Smooth muscle cell (in vitro differentiated cells): ENCODE results near the gene MED13L. TPM values are rescaled to one million over a fixed set of nuclear protein-coding genes. Genes with fewer than 3 reads are reported as not detected.

Experiments used
- DNase-seq: peaks from one replicate; lab custom pipeline; 2025; ENCODE audit not compliant: unreplicated experiment; lab: John Stamatoyannopoulos, UW
- H2AFZ ChIP-seq: fragments of 200-600 bp; sonication (generic); 2 replicates; pipeline ENCODE4 v1.6.0; 2016; ENCODE audit warnings: antibody characterized with exemption, low read depth, mild to moderate bottlenecking
- H3F3A ChIP-seq: fragments of 200-600 bp; sonication (generic); 2 replicates; pipeline ENCODE4 v1.6.0; 2017; ENCODE audit warnings: antibody characterized with exemption, low read depth
- H3K27ac ChIP-seq: fragments of 200-600 bp; sonication (generic); 2 replicates; pipeline ENCODE4 v1.5.1; 2016; ENCODE audit warnings: low read depth, mild to moderate bottlenecking
- H3K27me3 ChIP-seq: fragments of 200-600 bp; sonication (generic); 2 replicates; pipeline ENCODE4 v1.6.1; 2016; ENCODE audit warnings: low read depth, mild to moderate bottlenecking
- H3K36me3 ChIP-seq: fragments of 200-600 bp; sonication (generic); 2 replicates; pipeline ENCODE4 v1.5.1; 2016; ENCODE audit warnings: low read depth
- H3K4me1 ChIP-seq: fragments of 200-600 bp; sonication (generic); 2 replicates; pipeline ENCODE4 v1.5.1; 2016; ENCODE audit warnings: low read depth
- H3K4me2 ChIP-seq: fragments of 200-600 bp; sonication (generic); 2 replicates; pipeline ENCODE4 v1.6.0; 2016; ENCODE audit warnings: mild to moderate bottlenecking
- H3K4me3 ChIP-seq: fragments of 200-600 bp; sonication (generic); 2 replicates; pipeline ENCODE4 v1.5.1; 2016; ENCODE audit warnings: mild to moderate bottlenecking
- H3K79me2 ChIP-seq: fragments of 200-600 bp; sonication (generic); 2 replicates; pipeline ENCODE4 v1.6.0; 2016; ENCODE audit warnings: low read depth, mild to moderate bottlenecking
- H3K9ac ChIP-seq: fragments of 200-600 bp; sonication (generic); 2 replicates; pipeline ENCODE4 v1.6.0; 2016; ENCODE audit warnings: low read depth
- H3K9me3 ChIP-seq: fragments of 200-600 bp; sonication (generic); replicated peaks from 2 replicates; pipeline ENCODE4 v1.5.1; 2016; ENCODE audit warnings: low read depth
- H4K20me1 ChIP-seq: fragments of 200-600 bp; sonication (generic); 2 replicates; pipeline ENCODE4 v1.6.0; 2016; ENCODE audit warnings: low read depth
- CTCF ChIP-seq: fragments of 200-600 bp; sonication (generic); IDR thresholded peaks from 2 replicates; pipeline ENCODE4 v1.5.1; 2017; ENCODE audit warnings: borderline replicate concordance, mild to moderate bottlenecking, antibody characterized with exemption; ENCODE audit not compliant: insufficient read depth, poor library complexity, severe bottlenecking
- WGBS: methylation state at CpG from one replicate; pipeline ENCODE4 v1.1.7; 2016; ENCODE audit warnings: low lambda C conversion rate; 5-methylcytosine and 5-hydroxymethylcytosine counted together
- polyA plus RNA-seq: library from polyadenylated mRNA; unstranded; fragments of >200 nt; fragmentation: Nextera tagmentation; extraction: Ambion mirVana; gene quantifications from 2 replicates; pipeline ENCODE4 v1.2.1, GENCODE V29; 2016
- total RNA-seq: library from RNA; depleted of rRNA; stranded (reverse); fragments of >200 nt; gene quantifications from 2 replicates; pipeline ENCODE4 v1.2.3, GENCODE V29; 2014

The MED13L gene
- total and polyA plus RNA-seq, 2 experiments from 2014 or later, result 13.2 to 74.3 TPM

DNA sequence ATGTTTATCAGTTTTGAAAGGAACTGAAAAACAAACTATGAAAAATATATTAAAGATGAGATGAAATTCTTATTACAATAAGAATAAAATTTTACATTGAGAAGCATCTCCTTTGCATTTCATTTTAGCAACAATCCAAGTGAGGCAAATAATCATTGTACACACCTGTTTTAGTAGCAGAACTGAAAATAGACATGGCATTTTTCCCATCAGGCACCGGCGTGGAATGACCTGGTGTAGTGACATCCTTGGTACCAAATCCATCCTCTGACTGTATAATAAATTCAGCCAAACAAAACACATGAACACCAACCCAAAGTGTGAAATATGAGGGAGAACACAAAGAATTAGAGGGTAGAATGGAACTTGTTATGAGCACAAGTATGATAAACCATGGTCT lies 271.4 kb downstream of the MED13L start:
- no peak for DNase-seq

GRCh38 chr12:116002890-116003536 lies 274.5 kb downstream of the MED13L start:
- H3K9ac ChIP-seq, result no peak overlapping the region
- no peaks in the 10 kb centered on the region for H3F3A ChIP-seq
- no peak overlapping the region for H3K4me2 ChIP-seq
- H3K27ac ChIP-seq, result no peak overlapping the region
- H3K79me2 ChIP-seq, result no peaks in the 10 kb centered on the region
- no peak overlapping the region for H3K4me3 ChIP-seq
- peaks cover 27% of the 10 kb centered on the region for H4K20me1 ChIP-seq
- TF ChIP-seq CTCF, result no peak
- H3K9me3 ChIP-seq, result no peaks in the 10 kb centered on the region
- no peak overlapping the region for H2AFZ ChIP-seq
- H3K36me3 ChIP-seq, result peaks cover 12% of the 10 kb centered on the region
- 94% methylated on average over 6 of the region's 6 CpGs for WGBS
- no peak for DNase-seq
- no peaks in the 10 kb centered on the region for H3K4me1 ChIP-seq
- no peaks in the 10 kb centered on the region for H3K27me3 ChIP-seq

More for the DNA sequence above, 271.4 kb downstream of the MED13L start:
- Histone ChIP-seq H3K9me3 (no peaks in the 10 kb centered on the region), H3K9ac (no peak overlapping the region), H3K4me1 (no peaks in the 10 kb centered on the region), H3K27me3 (no peaks in the 10 kb centered on the region), H3K27ac (no peak overlapping the region), H2AFZ (no peak overlapping the region), H3K4me3 (no peak overlapping the region), H4K20me1 (peaks cover 19% of the 10 kb centered on the region), H3K79me2 (no peaks in the 10 kb centered on the region), H3K4me2 (no peak overlapping the region), H3K36me3 (peaks cover 14% of the 10 kb centered on the region), H3F3A (no peaks in the 10 kb centered on the region)
- TF ChIP-seq CTCF, result no peak
- 99% methylated on average over 2 of the region's 2 CpGs for WGBS

DNA sequence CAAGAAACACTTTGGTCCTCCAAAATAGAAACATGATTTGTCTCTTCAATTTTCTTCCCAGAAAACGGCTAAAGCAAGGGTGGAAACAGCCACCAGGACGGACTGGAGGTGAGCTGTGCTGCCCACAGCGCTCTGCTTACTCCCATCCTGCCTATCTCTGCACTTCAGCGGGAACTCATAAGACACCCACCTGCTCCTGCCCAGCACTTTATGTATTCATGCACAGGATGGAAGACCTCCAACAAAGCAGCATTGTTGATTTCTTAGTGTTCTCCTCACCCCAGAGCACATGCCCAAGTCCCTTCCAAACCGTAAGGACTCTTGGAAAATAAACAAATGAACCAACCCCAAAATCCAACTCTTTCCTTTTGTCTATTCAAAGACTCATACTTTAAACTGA lies 277.2 kb downstream of the MED13L start:
- H3K9me3 ChIP-seq, result no peaks in the 10 kb centered on the region
- no peak for TF ChIP-seq CTCF
- peaks cover 6% of the 10 kb centered on the region for H3K79me2 ChIP-seq
- DNase-seq, result no peak
- H3K27me3 ChIP-seq, result no peaks in the 10 kb centered on the region
- peaks cover 27% of the 10 kb centered on the region for H4K20me1 ChIP-seq
- WGBS, result 93% methylated on average over 5 of the region's 5 CpGs
- H3K9ac ChIP-seq, result no peak overlapping the region
- H3K36me3 ChIP-seq, result no peaks in the 10 kb centered on the region
- H3F3A ChIP-seq, result no peaks in the 10 kb centered on the region
- no peaks in the 10 kb centered on the region for H3K4me1 ChIP-seq
- H3K4me3 ChIP-seq, result no peak overlapping the region
- H3K27ac ChIP-seq, result no peak overlapping the region
- no peak overlapping the region for H3K4me2 ChIP-seq
- H2AFZ ChIP-seq, result no peak overlapping the region

DNA sequence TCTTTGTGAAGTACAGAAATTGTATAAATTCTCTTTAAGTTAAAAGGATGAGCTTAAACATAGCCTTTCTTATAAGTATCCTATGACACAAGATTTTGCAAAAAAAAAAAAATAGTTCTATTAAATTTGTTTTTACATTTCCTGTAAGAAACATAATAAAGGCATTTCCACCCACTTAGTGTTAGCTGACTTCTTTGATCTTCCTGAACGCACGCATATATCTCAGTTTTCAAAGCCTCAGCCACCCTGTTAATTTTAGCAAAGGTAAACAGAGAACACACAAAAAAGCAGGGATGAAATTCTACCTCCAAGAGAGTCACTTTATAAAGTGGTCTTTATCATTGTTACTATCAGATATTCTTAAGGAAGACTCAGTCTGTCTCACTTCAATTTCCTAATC lies 277.9 kb downstream of the MED13L start:
- Histone ChIP-seq H3K79me2 (peaks cover 6% of the 10 kb centered on the region), H3F3A (no peaks in the 10 kb centered on the region), H3K27ac (no peak overlapping the region), H3K36me3 (no peaks in the 10 kb centered on the region), H3K9ac (no peak overlapping the region), H2AFZ (no peak overlapping the region), H3K27me3 (no peaks in the 10 kb centered on the region), H4K20me1 (peaks cover 27% of the 10 kb centered on the region), H3K4me1 (no peaks in the 10 kb centered on the region), H3K4me2 (no peak overlapping the region), H3K4me3 (no peak overlapping the region), H3K9me3 (no peaks in the 10 kb centered on the region)
- DNase-seq, result no peak
- WGBS, result 60% methylated on average over 2 of the region's 2 CpGs
- no peak for TF ChIP-seq CTCF
